Psoas muscle (tissue), 8 donors: ENCODE results near the gene RBBP8NL. TPM values are rescaled to one million over a fixed set of nuclear protein-coding genes. Genes with fewer than 3 reads are reported as not detected.

Source experiments
- ATAC-seq, 4 donors: fragments of 200-7000 bp; cut with Tn5 transposase; one replicate each; pipeline ENCODE4 v1.9.1; 2020; ENCODE audit warnings: moderate library complexity in 3 of 4, mild to moderate bottlenecking in 2 of 4
- DNase-seq, 2 donors: peaks; one replicate each; pipeline ENCODE4 v3.0.0-alpha.2; 2020
- H3K27ac ChIP-seq: fragments of 200-600 bp; one replicate; pipeline ENCODE4 v1.8.0; 2022
- H3K27me3 ChIP-seq, 3 donors: fragments of 200-600 bp in 1 of 3; one replicate each; pipeline versions ENCODE4 v1.6.1 to v1.8.0; 2013 to 2022; ENCODE audit warnings: low read length in 2 of 3, mild to moderate bottlenecking in 2 of 3, moderate library complexity in 1 of 3; ENCODE audit not compliant: insufficient read depth in 3 of 3
- H3K36me3 ChIP-seq, 2 donors: fragments of 200-600 bp in 1 of 2; one replicate each; pipeline versions ENCODE4 v1.6.1 to v1.8.0; 2013 to 2022; ENCODE audit warnings: low read depth in 1 of 2, mild to moderate bottlenecking in 1 of 2, moderate library complexity in 1 of 2; ENCODE audit not compliant: insufficient read depth in 1 of 2
- H3K4me1 ChIP-seq: fragments of 200-600 bp; one replicate; pipeline ENCODE4 v1.8.0; 2022
- H3K4me3 ChIP-seq: fragments of 200-600 bp; one replicate; pipeline ENCODE4 v1.8.0; 2022; ENCODE audit warnings: mild to moderate bottlenecking
- H3K9me3 ChIP-seq: fragments of 200-600 bp; one replicate; pipeline ENCODE4 v1.8.0; 2022
- WGBS, 3 donors: extraction: QIAGEN DNeasy Blood & Tissue Kit; methylation state at CpG; one replicate each; pipeline versions ENCODE4 v1.1.6 to v1.1.7; 2013; 5-methylcytosine and 5-hydroxymethylcytosine counted together
- intact Hi-C, 2 donors: fragments of 100-400 bp; cut with DNase I; formaldehyde crosslinking; loops; one replicate each; pipeline versions ENCODE4 v1.11.0 to v1.14.2; 2022
- polyA plus RNA-seq, 3 donors: library from polyadenylated mRNA; stranded (reverse); fragments of 200-250 nt; gene quantifications; one replicate each; pipeline ENCODE4 v1.2.3, GENCODE V29; 2013
- total RNA-seq, 4 donors: library from RNA; stranded (reverse); fragmentation: NEBNext Ultra II Directional in 2 of 4; extraction: Animal tissue kit (Norgen Biotek cat#: 25700) in 2 of 4; gene quantifications; one replicate each; pipeline versions ENCODE4 v1.2.1 to v1.2.4, GENCODE V29; 2021 to 2023
- TF ChIP-seq, protein P1 (sequence below): fragments of 200-600 bp; IDR thresholded peaks from one replicate; pipeline ENCODE4 v1.8.0; 2022; ENCODE audit warnings: antibody characterized with exemption
- donor health status: healthy with polysubstance abuse.
- donor health status: DM: no; HTN: no; CAD: no; lungs with moderate emphysema.
- donor health status: Bipolar disorder and iron deficiency.
- donor health status: healthy.
- donor health status: DM: yes; HTN: yes; CAD: no.
- donor health status: DM: no; HTN: no; CAD: no.
- donor health status: DM: no; HTN: no; CAD: no.
- donor health status: DM: yes; HTN: yes; CAD: no.

The RBBP8NL gene
- total and polyA plus RNA-seq, 7 donors = 0.03 to 0.08 TPM; not detected in 5

DNA sequence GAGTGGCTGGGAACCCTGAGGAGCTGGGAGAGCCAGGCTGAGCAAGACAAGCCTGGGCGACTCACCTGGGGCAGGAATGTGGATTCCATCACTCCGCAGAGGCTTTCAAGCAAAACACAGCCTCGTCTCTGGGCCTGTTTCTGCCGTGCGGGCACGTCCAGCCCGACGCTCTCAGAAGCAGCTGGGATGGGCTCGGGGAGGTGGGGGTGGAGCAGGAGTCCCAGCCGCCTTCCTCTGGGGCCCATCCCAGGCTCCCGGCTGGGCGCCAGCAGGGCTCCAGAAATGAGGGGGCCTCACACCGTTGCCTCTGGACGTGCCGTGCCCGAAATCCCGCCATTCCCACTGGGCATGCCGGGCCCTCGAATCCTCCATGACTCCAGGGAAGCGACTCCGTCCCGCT lies 49.1 kb downstream of the RBBP8NL start:
- H3K4me1 ChIP-seq = peaks cover 21% of the 10 kb centered on the region
- 49 to 50% (median 49%) methylated on average over 18 to 22 of the region's 22 CpGs for WGBS, 3 donors
- H3K36me3 ChIP-seq = no peaks in the 10 kb centered on the region
- DNase-seq = no peak
- intact Hi-C loops = loop anchor here in 1 of 2 donors (5.0 kb wide), 1 partner anchor 36 kb away; no protein-coding TSS in a partner anchor
- no peak overlapping the region for H3K27ac ChIP-seq
- TF ChIP-seq, protein P1, sequence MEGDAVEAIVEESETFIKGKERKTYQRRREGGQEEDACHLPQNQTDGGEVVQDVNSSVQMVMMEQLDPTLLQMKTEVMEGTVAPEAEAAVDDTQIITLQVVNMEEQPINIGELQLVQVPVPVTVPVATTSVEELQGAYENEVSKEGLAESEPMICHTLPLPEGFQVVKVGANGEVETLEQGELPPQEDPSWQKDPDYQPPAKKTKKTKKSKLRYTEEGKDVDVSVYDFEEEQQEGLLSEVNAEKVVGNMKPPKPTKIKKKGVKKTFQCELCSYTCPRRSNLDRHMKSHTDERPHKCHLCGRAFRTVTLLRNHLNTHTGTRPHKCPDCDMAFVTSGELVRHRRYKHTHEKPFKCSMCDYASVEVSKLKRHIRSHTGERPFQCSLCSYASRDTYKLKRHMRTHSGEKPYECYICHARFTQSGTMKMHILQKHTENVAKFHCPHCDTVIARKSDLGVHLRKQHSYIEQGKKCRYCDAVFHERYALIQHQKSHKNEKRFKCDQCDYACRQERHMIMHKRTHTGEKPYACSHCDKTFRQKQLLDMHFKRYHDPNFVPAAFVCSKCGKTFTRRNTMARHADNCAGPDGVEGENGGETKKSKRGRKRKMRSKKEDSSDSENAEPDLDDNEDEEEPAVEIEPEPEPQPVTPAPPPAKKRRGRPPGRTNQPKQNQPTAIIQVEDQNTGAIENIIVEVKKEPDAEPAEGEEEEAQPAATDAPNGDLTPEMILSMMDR = no peak
- H3K9me3 ChIP-seq = no peaks in the 10 kb centered on the region
- no peaks in the 10 kb centered on the region for H3K27me3 ChIP-seq
- H3K4me3 ChIP-seq = no peak overlapping the region
- ATAC-seq = no peak

DNA sequence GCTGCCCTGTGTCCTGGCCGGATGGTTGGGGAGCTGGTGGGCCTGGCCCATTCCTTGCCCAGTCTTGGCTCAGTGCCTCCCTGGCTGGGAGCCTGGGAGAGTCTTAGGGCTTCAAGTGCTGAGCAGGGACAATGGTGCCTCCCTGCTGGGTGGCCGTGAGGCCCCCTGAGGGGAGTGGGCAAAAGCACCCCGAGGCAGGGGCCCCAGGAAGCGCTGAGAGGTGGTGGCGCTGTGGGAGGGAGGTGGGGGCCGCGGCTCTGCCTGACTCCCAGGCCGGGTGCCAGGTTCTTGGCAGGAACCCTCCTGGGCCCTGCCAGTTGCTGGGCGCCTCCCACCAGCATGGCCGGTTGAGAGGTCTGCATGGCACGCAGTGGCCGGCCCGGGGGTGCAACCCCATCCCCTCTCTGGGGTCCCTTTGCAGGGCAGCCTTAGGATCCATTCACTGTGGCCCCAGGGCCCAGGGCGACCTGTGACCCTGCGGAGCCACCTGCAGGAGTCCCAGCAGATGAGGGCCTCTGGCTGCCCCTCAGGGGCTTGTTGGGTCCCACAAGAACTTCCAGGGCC lies 49.6 kb downstream of the RBBP8NL start:
- Histone ChIP-seq H3K4me1 (peaks cover 21% of the 10 kb centered on the region), H3K4me3 (no peak overlapping the region), H3K27ac (no peak overlapping the region), H3K27me3 (no peaks in the 10 kb centered on the region), H3K36me3 (no peaks in the 10 kb centered on the region), H3K9me3 (no peaks in the 10 kb centered on the region)
- WGBS, 3 donors = 36 to 47% (median 42%) methylated on average over 12 to 15 of the region's 15 CpGs
- intact Hi-C loops = loop anchor here in 1 of 2 donors (5.0 kb wide), 1 partner anchor 35 kb away; no protein-coding TSS in a partner anchor
- TF ChIP-seq, protein P1 = no peak
- ATAC-seq (no peak), DNase-seq (no peak)

DNA sequence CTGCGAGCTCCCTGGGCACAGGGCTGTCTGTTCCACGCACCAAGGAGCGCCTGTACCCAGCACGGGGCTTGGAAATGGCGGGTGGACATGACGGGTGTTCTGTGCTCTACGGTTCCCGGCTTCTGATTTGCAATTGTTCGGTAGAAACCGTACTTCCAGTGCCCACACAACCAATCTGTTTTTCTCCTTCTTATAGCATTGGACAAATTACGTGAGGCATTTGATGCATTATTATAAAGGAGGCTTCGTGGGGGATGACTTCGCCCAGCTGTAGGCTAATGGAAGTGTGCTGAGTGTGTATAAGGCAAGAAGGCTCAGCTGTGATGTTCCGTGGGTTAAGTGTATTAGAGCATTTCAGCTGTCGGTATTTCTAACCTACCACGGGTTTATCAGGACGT lies 50.3 kb downstream of the RBBP8NL start:
- no peak overlapping the region for H3K4me3 ChIP-seq
- no peak overlapping the region for H3K27ac ChIP-seq
- H3K9me3 ChIP-seq = no peaks in the 10 kb centered on the region
- DNase-seq = no peak
- peaks cover 17% of the 10 kb centered on the region for H3K4me1 ChIP-seq
- WGBS, 3 donors = 64 to 76% (median 65%) methylated on average over 17 of the region's 17 CpGs
- intact Hi-C loops = loop anchor here in 1 of 2 donors (5.0 kb wide), 1 partner anchor 35 kb away; no protein-coding TSS in a partner anchor
- H3K36me3 ChIP-seq = no peaks in the 10 kb centered on the region
- no peaks in the 10 kb centered on the region for H3K27me3 ChIP-seq
- peak in 1 of 4 donors; percentile 5 for ATAC-seq
- TF ChIP-seq, protein P1 = no peak

DNA sequence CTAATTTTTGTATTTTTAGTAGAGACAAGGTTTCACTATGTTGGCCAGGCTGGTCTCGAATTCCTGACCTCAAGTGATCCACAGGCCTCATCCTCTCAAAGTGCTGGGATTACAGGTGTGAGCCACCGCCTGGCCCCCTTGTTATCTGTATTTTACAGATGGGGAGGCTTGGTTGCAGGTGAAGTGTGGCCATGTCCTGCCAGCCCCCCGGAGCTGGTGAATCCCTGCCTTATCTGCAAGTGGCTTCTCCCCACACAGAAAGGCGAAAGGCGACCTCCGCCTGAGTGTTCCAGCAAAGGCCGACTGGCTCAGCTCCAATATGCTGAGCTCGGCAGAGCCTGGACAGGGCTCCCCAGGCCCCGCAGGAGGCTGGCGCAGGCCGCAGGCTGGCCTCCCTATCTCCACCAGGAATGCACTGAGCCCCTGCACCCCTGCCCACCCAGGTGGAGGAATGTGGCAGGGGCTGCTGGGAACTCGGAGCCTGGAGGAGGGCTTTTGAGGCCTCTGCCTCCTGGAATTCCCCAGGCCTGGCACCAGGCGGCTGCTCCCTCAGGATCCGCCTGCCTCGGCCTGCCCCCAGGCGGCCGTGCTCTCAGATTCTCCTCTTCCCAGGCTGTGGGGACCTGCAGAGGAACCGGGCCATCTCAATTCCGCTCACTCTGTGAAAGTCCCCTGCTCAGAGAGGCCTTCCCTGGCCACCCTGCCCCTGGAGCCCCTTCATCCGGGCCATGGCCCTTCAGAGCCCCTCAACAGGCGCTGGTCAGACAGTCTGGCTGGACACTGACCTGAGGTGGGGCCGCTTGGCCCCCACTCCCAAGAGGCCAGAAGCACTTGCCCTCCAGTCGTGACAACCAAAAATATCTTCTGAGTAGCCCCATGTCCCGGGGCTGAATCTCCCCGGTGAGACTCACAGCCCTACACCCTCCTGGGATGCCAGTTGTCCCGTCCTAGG lies 51.0 kb downstream of the RBBP8NL start:
- ATAC-seq (peak; percentile 80 to 91 (median 90)), DNase-seq (peak in 1 of 2 donors; percentile 72)
- Histone ChIP-seq H3K36me3 (no peaks in the 10 kb centered on the region), H3K27me3 (no peaks in the 10 kb centered on the region), H3K27ac (peak overlapping the region; percentile 52), H3K4me1 (peaks cover 17% of the 10 kb centered on the region), H3K9me3 (no peaks in the 10 kb centered on the region), H3K4me3 (peak overlapping the region; percentile 8)
- TF ChIP-seq, protein P1 = peak; percentile 62
- 38 to 58% (median 41%) methylated on average over 26 of the region's 26 CpGs for WGBS, 3 donors
- intact Hi-C loops = loop anchor here in 1 of 2 donors (5.0 kb wide), 1 partner anchor 34 kb away; no protein-coding TSS in a partner anchor
